ENCODE data around the gene PILRB. TPM values are rescaled to one million over a fixed set of nuclear protein-coding genes. Genes with fewer than 3 reads are reported as not detected.
"Not testable (repeated sequence)": the region's sequence is repeated elsewhere in the genome, so short reads cannot be mapped to it uniquely, and the experiment has no call there.

The PILRB gene
- total RNA-seq, 1 donor from 2014 or later = 94.1 TPM

DNA sequence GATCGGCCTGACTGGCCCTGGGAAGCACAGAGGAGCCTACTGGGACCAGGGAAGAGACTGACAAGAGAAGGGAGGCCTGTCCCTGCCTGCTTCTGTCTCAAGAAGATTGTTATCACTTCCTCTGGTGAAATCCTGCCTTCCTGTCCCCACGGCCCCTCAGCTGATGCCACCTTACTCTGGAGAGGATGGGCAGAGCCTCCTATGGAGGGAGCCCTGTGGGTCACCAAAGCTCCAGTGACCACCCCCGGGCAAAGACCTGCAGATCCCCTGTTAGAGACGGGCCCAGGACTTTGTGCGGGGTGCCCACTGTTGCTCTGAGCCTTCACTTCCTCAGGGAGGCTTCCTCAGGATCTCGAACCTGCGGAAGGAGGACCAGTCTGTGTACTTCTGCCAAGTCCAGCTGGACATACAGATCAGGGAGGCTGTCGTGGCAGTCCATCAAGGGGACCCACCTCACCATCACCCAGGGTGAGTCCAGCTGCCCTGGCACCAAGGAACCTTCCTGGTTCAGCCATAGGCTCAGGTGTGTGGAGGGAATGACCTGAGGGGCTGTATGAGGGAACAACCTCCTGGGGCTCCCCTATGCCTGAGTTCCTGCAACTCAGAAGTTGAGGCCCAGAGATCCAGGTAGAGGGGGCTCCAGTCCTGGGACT, 1.4 kb upstream of the PILRB start:
- no peak for DNase-seq (ENCODE audit: low spot score)

DNA sequence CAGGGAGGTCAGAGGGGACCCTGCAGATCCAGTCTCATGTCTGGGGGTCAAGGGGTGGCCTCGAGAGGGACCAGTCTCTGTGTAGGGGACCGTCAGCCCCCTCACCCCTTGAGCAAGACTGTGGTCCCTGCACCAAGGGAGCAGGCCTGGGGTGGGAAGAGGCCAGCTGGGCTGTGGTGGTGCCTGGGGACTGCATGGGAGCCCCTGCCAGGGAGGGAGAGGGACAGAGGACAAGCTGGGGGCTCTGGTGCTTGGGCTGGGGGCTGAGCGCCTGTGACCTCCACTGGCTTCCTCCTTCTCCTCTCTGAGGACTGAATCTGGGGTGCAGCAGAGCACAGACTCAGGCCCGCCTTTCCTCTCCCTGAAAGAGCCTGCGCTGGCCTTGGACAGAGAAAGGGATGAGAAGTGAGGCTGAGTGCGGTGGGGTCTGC, 771 bp upstream of the PILRB start:
- DNase-seq (ENCODE audit: low spot score) = no peak

DNA sequence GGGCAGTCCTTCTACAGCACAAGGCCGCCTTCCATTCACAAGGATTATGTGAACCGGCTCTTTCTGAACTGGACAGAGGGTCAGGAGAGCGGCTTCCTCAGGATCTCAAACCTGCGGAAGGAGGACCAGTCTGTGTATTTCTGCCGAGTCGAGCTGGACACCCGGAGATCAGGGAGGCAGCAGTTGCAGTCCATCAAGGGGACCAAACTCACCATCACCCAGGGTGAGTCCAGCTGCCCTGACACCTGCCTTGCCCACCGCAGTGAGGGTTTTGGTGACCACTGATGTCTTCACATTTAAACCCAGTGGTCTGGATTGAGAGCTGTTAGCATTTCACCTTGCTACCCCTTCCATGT, 918 bp downstream of the PILRB start:
- no peak for DNase-seq (ENCODE audit: low spot score)

DNA sequence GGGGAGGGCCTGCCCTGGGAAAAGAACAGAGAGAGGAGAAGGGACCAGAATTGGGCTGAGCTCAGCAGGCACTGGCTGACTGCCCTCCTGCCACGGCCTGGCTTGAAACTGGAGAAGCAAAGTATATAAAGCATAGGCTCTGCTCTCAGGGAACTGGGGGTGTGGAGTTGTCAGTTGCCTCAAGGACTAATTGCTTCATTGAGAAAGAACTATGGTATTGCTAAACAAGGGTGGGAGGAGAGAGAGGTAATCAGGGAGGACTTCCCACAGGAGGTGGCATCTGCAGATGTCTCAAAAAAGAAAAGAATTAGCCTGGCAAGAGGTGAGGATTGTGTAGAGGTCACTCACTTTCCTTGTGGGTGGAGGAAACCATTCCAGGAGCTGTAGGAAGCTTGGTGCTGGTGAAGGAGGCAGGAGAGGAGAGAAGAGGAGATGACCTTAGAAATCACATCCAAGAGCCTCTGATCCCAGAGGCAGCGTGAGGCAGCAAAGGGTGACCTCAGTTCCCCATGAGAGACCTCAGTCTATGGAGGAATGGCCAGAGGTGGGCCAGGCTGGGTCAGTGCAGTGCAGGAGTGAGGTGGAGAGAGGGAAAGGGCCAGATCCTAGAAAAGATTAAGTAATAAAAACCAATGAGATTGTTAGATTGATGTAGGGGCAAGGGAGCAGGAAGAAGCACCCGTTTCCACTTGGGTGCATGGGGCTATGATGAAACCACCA, 2.4 kb downstream of the PILRB start:
- DNase-seq (ENCODE audit: low spot score) = no peak

DNA sequence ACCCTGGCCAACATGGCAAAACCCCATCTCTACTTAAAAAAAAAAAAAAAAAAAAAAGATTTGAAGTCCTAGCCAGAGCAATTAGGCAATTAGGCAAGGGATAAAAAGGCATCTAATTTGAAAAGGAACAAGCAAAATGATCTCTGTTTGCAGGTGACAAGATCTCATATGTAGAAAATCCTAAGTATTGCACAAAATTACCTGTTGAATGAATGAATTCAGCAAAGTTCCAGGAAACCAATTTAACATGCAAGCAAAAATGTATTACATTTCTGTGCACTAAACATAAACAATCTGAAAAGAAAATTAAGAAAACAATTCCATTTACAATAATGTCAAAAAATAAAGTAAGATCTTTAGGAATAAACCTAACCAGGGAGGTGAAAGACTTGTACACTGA, 5.2 kb downstream of the PILRB start:
- DNase-seq (ENCODE audit: low spot score) = no peak

DNA sequence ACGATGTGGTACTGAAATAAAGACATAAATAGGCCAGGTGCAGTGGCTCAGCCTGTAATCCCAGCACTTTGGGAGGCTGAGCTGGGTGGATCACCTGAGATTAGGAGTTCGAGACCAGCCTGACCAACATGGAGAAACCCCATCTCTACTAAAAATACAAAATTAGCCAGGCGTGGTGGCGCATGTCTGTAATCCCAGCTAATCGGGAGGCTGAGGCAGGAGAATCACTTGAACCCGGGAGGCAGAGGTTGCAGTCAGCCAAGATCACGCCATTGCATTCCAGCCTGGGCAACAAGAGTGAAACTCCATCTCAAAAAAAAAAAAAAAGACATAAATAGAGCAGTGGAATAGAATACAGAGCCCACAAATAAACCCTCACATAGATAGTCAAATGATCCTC, 5.9 kb downstream of the PILRB start:
- not testable (repeated sequence) for DNase-seq (ENCODE audit: low spot score)

DNA sequence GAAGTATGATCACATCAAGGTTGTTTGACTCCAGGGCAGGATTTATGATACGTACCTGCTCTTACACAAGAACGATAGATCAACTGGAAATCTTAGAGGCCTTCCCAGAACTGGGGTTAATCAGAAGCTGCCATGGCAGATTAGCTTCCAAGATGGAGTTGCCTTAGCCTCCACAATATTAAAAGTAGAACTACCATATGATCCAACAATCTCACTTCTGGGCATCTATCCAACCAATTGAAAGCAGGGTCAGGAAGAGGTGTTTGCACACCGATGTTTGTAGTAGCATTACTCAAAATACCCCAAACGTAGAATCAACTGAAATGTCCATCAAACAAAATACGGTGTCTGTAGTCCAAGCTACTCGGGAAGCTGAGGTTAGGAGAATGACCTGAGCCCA, 6.6 kb downstream of the PILRB start:
- no peak for DNase-seq (ENCODE audit: low spot score)

DNA sequence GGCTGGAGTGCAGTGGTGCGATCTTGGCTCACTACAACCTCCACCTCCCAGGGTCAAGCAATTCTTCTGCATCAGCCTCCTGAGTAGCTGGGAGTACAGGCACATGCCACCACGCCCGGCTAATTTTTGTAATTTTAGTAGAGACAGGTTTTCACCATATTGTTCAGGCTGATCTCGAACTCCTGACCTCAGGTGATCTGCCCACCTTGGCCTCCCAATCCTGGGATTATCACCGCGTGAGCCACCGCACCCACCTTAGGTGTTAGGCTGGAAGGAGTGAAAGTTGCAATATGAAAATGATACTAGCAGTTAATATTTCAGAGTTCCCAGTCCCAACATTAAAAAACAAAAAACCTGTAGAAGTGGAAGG, 8.1 kb downstream of the PILRB start:
- not testable (repeated sequence) for DNase-seq (ENCODE audit: low spot score)

DNA sequence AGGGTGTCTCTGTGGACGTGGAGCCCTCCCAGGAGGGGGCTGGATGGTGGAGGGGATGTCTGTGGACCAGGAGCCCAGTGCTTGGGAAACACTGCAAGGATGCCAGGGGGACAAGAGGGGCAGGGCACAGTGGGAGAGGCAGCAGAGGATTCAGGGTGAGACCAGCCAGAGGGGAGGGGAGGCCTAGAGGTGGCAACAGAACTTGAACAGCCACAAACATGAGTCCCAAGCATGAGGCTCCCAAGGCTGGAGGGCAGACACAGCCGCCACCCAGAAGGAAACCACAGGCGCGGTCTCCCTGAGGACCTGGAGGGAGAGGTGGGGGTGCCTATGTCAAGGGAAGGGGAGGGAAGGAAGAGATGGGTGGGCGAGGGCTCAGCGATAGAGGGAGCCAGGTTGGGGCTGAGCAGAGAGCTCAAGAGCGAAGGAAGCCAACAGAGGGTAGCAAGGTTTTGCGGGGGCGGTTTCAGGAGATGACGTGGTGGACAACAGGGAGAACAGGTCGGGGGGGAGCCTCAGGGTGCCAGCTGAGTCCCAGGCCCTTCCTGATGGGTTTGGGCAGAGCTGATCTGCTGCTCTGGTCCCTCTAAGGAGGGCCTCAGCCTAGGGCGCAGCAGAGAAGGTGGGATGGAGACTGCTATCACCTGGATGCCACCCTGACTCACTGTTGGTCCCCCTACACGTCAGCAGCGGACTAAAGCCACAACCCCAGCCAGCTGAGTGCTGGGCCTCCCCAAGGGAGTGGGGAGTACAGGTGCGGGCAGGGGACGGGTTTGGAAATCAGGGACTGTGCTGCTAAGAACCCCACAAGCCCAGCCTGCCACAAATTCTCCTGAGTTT, 8.7 kb downstream of the PILRB start:
- DNase-seq (ENCODE audit: low spot score) = no peak

DNA sequence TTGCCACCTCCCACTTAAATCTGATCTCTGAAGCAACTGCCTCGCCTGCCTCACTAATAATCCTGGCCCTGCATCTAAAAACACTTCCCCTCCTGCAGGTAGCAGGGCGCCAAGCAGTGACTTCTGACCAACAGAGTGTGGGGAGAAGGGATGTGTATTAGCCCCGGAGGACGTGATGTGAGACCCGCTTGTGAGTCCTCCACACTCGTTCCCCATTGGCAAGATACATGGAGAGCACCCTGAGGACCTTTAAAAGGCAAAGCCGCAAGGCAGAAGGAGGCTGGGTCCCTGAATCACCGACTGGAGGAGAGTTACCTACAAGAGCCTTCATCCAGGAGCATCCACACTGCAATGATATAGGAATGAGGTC, 9.3 kb downstream of the PILRB start:
- no peak for DNase-seq (ENCODE audit: low spot score)

DNA sequence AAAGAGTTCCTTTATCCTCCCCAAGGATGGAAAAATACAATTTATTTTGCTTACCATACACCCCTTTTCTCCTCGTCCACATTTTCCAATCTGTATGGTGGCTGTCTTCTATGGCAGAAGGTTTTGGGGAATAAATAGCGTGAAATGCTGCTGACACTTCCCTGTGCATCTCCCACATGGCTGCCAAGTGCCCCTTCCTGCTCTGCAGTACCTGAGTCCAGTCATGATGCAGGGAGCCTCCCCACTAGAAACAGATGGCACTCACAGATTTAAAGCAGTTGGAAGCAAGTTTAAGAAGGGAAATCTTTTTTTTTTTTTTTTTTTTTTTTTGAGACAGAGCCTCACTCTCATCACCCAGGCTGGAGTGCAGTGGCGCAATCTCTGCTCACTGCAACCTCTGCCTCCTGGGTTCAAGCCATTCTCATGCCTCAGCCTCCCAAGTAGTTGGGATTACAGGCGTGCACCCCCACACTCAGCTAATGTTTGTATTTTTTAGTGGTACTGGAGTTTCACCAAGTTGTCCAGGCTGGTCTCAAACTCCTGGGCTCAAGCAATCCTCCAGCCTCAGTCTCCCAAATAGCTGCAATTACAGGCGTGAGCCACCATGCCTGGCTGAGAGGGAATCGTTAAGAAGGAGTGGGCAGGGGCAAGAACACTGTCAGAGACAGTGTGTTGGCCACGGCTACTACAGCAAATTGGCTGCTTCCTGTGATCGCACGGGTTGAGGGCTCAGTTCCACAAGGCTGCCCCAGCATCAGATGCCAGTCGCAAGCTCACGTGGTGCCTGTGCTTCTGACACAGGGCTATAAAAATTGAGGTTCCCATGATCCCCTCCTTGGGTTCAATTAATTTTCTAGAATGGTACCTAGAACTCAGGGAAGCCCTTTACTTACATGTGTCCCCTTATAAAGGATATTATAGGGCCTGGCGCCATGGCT, 10.0 kb downstream of the PILRB start:
- no peak for DNase-seq (ENCODE audit: low spot score)

DNA sequence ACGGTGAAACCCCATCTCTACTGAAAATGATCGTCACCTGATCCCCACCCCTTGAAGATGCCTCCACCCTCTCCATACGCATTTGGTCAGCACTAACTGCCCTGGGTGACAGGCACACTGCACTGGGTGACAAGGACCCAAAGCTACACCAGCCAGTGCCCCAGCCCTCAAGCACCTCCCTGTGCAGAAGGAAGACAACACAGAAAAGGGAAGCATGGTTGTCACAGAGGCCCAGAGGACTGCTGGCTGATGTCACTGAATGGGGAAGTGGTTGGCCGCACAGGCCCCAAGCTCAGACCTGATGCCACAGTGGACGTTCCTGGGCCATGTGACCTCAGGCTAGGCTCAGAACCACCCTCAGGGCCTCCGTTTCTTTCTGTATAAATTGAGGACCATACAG, 11.2 kb downstream of the PILRB start:
- peak; percentile 55 for DNase-seq (ENCODE audit: low spot score)

DNA sequence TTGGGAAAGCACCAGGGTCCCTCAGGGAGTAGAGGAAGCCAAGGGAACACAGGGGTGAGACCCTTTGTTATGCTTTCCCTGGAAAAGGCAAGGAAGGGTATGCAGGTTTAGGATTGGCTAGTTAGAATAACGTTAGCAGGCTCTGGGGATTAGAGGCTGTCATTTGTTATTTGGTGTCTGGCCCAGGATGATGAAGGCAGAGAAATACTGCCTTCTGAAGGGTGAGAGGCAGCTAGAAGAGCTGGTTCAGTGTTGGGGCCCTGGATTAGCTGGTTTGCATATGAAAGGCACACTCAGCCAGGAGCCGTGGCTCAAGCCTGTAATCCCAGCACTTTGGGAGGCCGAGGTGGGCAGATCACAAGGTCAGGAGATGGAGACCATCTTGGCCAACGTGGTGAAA, 12.4 kb downstream of the PILRB start:
- no peak for DNase-seq (ENCODE audit: low spot score)

DNA sequence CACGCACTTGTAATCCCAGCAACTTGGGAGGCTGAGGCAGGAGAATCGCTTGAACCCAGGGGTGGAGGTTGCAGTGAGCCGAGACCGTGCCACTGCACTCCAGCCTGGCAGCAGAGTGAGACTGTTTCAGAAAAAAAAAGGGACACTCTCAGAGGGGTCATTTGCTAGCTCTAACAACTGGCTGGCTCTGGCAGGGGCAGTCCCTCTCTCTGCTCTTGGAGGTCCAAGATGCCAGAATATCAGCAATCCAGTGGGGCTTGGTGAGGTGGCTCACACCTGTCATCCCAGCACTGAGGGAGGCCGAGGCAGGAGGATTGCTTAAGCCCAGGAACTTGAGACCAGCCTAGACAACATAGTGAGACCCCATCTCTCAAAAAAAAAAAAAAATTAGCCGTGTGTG, 12.8 kb downstream of the PILRB start:
- no peak for DNase-seq (ENCODE audit: low spot score)

DNA sequence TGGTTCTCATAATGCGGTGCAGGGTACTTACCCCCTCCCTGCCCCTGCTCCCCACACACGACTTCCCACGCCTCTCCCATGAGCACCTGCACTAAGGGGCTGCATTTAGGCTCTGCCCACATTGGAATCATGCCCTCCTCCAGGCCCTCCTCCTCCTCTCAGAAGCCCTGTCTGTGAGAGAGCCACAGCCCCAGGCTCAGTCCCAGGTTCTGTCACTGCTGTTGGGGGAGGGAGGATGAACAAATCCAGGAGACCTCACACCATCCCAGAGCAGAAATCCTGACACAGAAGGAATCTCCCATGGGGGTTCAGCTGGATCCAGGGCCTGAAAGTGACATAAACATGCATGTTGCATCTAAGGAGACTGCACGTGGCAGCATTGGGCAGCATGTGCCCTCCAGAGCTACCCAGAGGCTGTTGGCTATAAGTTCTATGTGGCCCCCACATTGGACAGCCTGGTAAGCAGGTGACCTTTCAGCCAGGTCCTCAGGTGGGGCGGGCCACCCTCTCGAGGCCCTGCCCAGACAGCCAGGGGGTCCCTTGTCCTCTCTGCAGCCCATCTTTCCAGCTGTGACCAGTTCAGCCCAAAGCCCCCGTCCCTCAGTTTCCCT, 13.7 kb downstream of the PILRB start:
- DNase-seq (ENCODE audit: low spot score) = no peak

DNA sequence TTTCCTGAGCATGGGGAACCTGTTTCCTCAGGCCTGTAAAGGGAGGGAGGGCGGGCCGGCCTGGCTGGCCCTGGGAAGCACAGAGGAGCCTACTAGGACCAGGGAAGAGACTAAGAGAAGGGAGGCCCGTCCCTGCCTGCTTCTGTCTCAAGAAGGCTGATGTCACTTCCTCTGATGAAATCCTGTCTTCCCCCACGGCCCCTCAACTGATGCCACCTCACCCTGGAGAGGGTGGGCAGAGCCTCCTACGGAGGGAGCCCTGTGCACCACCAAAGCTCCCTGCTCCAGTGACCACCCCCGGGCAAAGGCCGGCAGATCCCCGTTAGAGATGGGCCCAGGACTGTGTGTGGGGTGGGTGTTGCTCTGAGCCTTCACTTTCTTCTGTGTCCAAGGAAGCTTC, 14.3 kb downstream of the PILRB start:
- DNase-seq (ENCODE audit: low spot score) = no peak

DNA sequence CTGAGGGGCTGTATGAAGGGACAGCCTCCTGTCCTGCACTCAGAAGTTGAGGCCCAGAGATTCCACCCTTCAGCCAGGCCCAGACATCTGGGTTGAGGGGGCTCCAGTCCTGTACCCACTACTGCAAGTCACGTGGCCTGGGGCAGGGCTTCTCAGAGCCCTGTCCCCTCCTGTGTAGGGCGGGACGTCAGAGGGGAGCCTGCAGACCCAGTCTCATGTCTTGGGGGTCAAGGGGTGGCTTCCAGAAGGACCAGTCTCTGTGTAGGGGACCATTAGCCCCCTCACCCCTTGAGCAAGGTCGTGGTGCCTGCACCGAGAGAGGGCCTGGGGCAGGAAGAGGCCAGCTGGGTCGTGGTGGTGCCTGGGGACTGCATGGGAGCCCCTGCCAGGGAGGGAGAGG, 14.8 kb downstream of the PILRB start:
- DNase-seq (ENCODE audit: low spot score) = no peak

DNA sequence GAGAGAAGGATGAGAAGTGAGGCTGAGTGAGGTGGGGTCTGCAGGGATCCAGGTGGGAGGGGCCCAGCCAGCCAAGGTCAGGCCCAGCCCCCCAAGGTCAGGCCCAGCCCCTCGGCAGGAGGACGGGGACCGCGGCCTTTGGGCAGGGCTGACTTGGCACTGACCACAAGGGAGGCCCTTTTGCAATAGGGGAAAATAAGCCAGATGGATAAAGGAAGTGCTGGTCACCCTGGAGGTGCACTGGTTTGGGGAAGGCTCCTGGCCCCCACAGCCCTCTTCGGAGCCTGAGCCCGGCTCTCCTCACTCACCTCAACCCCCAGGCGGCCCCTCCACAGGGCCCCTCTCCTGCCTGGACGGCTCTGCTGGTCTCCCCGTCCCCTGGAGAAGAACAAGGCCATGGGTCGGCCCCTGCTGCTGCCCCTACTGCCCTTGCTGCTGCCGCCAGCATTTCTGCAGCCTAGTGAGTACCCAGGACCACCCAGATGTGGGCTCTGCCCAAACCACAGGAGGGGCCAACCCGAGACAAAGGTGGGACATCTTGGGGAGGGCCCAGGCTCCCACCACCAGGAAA, 15.4 kb downstream of the PILRB start, which contains the start of gene PILRA:
Gene PILRA (plus strand): TSS at position 227 of the 571 bp plus-strand sequence. CDS start 170 bp downstream, at position 397.
- DNase-seq (ENCODE audit: low spot score) = no peak

DNA sequence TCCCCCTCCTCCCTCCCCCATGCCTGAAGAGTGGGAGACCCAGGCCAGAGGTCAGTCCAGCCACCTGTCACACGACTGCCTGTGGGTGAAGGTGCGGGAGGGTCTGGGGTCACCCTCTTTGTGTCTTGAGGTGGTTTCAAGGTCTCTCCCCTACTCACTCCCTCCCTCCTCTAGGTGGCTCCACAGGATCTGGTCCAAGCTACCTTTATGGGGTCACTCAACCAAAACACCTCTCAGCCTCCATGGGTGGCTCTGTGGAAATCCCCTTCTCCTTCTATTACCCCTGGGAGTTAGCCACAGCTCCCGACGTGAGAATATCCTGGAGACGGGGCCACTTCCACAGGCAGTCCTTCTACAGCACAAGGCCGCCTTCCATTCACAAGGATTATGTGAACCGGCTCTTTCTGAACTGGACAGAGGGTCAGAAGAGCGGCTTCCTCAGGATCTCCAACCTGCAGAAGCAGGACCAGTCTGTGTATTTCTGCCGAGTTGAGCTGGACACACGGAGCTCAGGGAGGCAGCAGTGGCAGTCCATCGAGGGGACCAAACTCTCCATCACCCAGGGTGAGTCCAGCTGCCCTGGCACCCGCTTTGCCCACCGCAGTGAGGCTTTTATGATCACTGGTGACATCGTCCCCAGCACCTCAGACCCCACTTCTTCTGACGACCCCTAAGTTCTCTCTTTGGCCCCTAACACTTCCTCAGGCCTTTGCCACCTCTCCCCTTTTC, 16.1 kb downstream of the PILRB start:
- DNase-seq (ENCODE audit: low spot score) = not testable (repeated sequence)

DNA sequence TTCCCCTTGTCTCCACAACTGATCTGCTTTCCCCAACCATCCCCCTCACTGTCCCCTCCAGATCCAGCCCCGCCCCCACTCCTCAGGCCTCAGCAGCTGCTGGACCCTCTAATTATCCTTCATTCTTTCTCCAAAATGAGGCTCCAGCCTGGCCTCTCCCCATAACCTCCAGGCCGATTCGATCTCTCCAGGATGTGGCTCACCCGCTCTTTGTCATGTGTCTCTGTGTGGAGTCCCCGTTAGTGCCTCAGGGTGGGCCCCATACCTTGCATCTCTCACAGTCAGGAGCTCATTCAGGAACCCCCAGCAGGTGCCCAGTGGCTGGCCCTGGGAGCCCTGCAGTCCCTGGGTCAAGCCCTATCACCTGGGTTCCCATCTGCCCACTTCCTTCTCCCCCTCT, 16.7 kb downstream of the PILRB start:
- no peak for DNase-seq (ENCODE audit: low spot score)

Data from ureter (tissue), 1 donor.